COLO668 (cell line): Measurements from ENCODE around the gene UNC13C.

ENCODE experiments used
- DNase-seq: peaks from one replicate; lab custom pipeline; 2025; ENCODE audit not compliant: unreplicated experiment; lab: John Stamatoyannopoulos, UW

The UNC13C gene

DNA sequence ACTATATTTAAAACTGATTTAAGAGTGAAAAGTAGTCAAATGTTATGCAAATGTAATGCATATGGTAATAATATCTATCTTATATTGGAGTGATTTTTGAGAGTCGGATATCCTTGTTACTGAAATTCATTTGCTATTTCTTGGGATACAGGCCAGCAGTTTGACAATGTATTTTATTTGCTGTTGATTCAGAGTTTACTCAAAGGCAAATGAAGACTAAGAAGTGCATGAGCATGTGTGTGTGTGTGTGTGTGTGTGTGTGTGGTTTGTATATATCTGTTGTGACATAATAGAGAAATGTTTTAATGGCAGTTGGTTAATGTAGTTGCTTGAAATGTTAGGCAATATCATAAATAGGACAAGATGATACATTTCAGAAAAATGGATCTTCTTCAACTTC, 39.0 kb downstream of the UNC13C start:
- DNase-seq = no peak

DNA sequence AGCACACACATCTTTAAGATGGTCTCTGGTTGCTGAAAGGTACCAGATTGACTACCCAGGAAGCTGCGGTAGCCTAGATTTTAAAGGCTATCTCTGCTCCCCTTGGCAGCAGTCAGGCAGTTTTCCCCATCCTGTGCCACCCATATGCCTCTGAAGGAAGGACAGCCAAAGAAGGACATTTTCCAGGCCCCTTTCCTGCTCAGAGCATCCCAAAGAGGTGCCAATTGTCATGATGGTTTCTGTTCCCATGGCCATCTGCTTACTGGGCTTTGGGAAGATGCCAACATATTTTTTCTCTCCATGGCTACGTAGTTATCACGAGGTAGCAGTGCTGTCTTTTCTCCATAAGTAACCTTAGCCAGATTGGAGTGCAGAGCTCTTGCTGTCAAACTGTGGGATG, 39.7 kb downstream of the UNC13C start:
- no peak for DNase-seq

DNA sequence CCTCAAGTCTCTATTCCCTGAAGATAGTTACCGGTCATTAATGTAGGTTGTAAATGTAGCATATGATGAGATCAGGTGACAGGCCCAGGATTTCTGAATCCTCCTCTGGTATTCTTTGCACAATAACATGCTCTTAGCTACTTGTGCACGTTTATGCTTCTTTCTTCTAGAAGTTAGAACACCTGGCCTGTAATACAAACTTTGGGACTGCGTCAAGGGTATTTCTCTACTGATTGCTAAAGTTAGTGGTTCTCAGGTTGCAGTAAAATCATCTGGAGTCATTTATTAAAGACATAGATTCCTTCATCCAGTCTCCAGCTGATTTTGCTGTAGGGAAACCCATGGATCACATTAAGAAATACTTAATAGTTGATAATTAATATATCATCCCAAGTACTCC, 48.0 kb downstream of the UNC13C start:
- no peak for DNase-seq

DNA sequence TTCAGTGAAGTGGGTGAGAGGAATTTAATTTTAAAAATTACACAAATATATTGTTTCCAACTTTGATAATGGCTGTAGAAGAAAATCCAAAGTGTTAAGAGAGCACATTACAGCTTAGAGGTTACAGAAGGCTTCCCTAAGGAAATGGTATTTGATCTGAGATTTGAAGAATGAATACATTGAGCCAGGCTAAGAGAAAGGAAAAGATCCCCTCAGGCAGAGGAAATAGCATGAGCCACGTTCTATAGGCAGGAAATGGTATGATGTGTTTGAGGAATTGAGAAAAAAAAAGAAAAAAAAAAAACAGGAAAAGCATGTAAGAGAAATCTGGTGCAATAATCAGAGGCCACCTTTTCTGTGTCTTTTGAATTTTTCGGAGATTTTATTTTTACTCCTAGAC, 48.6 kb downstream of the UNC13C start:
- no peak for DNase-seq

DNA sequence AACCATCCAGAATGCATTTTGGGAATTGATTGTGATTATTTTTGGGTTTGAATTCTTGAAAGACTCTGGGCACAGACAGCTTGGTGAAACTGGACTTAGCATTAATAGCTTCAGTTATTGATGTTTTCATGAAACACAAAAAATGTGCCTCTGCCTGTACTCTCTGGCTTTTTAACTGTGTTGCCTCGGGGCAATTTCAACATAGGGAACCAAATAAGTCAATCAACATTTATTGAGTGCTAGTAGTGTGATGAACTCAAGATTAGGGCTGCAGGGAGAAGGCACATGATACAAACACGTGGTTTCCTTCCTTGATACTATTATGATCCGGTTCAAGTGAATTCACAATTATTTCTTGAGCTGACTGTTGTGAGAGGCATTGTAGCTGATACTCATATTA, 50.8 kb downstream of the UNC13C start:
- no peak for DNase-seq

DNA sequence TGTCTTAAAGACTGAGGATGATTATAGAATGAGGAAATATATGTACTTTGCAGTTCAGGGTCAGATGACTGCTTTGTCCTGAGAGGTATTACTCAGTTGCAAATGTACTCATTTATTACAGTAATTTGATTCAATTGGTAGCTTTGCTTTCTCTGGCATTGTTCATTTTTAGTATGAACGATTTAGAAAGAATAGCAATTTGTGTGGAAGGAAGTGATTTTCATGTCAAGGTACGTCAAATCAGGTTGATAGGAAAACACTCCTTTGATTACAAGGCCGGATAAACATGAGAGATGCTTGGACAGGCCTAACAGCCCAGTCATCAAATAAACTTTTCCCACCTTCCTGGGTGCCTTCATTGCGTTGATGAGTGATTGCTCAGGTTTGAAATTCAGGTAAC, 53.8 kb downstream of the UNC13C start:
- no peak for DNase-seq

DNA sequence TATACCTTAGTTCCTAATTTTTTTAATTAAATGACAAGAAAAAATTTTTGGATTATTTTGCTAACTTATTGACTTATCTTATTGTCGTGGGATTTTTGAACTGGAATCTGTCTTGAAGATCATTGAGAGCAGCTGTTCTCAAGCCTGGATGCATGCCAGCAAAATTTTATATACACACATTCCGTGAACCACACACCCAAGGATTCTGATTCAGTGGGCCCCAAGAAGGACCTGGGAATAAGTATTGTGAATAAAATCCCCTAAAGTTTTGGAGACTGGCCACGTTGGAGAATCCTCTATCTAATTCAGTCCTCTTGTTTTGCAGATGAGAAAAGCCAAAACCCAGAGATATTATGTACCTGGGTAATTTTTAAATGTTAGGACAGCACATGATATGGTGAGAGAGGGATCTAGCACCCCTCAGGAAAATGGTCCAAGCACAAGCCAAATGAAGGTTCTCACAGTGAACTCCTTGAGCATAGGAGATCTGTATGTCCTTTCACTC, 55.2 kb downstream of the UNC13C start:
- DNase-seq = no peak

DNA sequence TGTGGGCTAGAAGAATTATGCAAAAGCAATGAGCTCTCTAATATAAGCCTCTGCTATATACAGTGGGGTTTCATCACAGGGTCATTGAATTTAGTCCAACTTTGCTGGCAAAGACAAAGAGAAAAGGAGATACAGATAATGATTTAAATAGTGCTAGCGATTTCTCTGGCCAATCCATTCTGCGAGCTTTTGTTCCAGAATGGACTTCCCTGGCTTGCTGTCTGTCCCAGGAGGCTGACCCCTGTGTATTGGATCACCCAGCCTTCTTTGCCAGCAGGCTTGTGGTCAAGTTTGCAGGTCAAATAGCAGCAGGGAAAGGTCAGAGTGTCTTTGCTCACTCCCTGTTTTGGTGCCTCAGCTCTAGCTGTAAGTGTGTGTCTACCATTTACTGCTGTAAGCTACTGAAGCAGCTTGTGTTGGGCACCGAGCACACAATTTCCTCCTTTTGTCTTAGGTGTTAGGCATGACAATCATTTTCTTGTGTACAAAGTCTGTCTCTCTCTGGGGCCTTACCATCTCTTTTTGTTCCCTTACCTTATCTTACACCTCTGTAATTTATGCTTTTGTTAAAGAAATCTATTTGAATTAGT, 55.7 kb downstream of the UNC13C start:
- no peak for DNase-seq

DNA sequence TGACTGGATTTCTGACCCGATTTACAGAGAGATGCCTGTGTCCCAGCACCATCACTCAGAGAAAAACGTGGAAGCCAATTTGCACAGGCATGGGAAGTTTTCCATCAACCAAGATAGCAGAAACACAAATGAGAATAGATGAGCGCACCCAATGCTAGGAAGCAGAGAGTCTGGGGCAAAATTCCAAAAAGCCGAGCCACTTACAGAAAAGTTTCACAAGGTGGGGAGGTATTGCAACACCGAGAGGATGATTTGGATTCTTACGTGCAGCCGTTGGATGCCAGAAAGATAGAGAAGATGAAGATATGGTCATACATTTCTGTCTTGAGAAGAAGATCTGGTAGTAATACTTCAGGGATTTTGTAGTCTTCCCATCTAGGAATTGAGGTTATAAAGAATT, 57.4 kb downstream of the UNC13C start:
- no peak for DNase-seq

DNA sequence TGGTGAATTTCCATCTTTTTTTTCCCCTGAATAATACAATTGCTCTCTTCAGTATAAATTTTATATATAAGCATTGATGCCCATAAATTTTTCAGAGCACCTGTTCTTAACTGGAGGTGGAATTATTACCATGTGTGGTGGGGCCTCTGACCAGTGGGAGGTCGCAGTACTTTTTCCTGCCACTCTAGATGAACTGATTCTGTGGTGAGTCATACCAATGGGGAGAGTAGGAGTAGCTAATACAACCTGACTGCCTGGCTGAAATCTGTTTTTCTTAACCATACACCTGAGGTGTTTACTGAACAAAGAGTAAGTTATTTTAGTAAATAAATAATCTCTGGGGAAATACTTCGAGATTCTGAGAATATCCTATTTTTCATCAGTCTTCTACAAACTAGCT, 67.2 kb downstream of the UNC13C start:
- DNase-seq = no peak

DNA sequence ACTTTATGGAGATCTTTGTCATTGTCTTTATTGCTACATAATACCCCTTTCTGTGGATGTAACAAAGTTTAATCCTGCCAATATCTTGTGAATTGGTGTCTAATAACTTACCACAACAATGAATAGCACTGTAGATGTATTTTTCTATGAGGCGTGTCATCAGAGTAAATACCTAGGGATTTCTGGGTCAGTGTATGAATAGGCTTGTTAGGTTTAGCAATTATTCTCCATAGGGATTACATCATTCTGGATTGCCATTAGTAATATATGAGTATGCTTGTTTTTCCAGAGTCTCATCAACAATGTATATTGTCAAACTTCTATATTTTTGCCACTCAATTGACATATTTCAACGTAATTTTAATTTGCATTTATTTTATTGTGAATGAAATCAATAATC, 67.9 kb downstream of the UNC13C start:
- no peak for DNase-seq

DNA sequence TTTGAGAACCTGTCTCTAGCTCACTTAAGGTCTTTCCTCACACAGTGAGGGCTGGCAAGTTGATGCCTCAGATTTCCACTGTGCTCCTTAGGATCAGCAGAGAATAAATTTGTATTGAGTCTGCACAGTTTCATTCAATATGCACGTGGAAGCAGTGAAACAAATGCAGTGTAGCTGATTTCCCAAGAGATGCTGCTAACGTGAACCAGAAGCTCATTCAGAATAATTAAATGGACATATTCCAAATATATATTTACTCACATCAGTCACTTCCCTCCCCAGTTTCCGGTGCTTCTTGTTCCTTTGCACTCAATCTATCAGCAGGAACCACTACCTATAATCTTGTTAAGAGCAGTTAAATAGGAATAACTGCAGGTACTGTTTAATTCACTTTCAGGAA, 86.1 kb downstream of the UNC13C start:
- no peak for DNase-seq

DNA sequence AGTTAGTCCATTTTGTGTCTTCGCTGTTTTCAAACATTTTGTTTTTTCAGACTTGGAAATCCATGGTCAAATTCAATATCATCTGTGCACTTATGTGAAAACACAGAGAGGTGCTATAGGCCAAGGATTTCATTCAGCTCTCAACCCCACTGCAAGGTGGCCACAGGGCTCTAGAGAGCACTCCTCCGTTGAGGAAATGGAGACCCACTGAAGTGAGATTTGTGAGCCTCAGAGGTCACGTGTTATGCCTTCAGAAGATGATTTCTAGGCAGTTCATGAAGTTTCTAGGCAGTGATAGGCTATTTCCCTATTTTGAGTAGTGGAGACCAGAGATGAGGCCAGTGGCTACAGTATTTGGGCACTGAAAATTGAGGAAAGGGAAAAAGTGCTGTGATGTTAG, 88.2 kb downstream of the UNC13C start:
- DNase-seq = no peak

DNA sequence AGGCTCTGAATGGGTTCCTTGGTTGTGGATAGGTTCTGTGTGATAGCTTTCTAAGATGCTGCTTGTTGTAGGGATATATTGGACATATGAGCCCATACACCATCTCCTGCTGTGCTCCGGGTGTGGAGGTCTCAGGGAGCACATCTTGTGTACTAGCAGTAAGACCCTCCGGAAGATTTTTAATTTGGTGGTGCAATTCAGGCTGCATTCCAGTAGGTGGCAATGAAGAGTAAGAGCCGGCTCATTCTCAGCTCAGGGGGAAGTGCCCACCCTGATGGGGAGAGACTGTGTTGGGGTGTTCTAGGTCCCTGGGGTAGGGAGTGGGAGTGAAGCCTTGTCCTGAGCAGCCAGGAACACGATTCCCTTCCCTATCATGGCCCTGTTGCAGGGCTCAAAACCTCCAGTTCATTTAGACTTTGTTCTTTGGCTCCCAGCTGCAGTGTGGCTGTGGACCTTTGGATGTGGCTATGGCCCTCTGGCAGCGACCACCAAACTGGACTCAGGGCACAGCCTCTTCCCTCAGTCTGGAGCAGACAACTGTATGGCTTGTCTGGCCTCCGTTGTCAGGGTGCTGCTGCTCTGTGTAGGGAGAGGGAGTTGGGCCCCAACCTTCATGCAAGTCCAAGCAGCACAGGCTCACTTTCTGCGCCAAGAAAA, 104.7 kb downstream of the UNC13C start:
- DNase-seq = no peak

DNA sequence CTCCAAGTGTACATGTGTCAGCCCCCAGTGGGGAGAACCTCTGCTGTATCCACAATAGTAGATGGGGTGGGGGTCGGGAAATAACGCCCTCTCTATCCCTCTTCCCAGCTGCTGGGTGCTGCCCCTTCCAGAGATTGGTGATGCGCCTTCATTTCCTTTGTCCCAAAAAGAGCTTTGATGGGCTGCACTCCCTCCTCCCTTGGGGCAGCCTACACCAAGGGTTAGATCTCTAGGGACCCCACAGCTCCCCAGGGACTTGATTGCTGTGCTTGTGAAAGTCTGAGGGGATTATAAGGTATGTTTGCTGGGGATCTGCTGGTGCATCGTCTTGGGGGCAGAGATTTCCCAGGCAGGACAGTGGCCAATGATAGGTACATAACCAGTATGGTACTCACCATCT, 105.3 kb downstream of the UNC13C start:
- no peak for DNase-seq

DNA sequence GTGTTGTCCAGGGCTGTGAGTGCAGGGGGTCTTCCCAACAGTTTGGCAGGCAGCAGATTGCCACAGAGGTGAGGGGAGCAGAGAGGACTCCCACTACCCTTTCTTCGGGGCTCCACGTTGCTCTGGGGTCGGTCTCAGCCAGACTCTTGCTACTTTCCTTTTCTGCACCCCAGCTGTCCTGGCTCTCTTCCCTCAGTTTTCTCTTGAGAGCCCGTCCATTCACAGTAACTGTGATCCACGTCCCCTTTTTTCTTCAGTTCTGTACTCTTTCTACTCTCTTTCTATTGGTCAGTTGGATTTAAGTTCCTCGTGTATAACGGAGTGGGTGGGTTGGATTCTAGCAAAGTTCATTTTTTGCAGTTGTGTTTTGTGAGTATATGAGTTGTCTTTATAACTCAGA, 105.8 kb downstream of the UNC13C start:
- DNase-seq = no peak

DNA sequence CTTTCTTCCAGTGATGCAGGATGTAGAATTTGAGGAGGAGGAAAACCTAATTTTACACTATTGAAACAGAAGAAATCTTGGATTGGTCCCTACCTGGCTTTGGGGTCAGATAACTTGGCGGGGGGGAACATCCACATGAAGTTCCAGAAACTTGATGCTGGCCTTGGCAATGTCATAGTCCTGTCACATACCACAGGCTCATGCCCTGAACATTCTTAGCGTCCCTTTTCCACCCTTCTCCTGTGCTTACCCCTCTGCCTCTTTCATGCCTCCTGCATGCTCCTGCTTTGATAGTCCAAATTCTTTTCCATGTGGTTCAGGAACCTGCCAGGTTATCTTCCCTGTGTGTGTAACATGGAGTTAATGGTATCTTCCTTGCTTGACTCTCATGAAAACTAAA, 110.6 kb downstream of the UNC13C start:
- DNase-seq = no peak

DNA sequence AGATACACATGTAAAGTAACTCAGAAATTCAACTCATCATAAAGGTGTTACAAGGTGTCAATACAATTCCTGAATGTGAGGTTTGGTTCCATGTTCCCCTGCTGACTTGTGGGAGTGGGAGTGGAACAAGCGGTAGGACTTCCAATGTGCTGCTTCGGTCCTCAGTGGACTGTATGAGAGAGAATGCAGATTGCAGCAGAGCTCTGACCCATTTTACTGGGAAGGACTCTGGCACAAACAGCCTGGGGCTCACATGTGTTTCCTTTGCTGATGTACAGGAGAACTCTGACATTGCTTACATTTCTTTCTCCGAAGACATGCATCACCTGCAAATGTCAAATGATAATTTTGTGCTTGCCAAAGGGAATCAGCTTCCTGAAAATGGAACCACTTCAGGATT, 111.5 kb downstream of the UNC13C start:
- no peak for DNase-seq

DNA sequence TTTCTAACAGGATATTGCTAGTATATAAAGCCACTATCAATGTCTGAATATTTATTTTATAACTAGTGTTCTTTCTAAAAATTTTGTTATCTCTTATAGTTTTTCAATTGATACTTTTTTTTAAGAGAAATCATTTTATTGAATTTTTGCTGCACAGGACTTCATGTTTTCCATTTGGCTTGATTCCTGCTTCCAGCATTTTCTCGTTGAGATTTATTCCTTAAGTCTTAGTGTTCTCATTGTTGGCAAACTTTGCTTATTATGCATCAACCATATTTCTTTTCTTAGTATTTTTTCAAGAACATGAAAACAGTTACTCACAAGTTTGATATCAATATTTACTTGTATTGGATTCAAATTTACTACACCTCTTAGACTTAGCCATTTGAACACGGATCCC, 113.4 kb downstream of the UNC13C start:
- no peak for DNase-seq

DNA sequence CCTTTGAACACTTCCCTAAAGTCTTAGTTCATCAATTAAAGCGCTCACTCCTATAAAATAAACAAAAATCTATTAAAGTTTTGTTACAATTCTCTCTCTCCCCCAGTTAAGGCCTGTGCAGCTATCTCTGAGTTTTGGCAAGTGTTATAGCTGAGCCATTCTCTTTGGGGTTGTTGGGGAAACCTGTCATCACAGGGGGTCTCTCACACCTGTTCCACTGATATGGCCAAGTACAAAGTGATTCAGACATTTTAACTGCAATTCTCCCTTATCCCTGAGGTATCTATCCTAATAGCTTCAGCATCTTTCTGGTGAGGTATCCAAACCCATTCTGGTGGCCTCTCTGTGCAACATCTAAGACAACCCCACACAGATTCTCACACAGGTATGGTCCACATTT, 116.4 kb downstream of the UNC13C start:
- DNase-seq = no peak

DNA sequence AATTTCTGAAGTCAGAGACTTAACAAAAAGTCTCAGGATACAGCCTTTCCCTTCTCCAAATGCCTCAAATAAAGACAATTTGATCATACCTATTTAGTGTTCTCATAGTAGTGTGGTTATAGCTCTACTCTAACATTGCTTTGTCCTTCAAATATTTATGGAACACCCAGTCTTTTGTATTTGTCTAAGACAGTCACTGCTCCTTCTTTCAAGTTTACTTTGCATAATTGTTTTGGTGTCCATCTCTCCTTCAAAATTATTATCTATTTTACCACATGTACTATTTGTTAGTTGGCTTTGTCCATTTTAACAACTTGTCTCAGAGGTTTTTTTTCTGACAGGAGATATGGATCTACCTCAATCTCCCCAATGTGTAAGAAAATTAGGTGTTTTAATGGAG, 118.8 kb downstream of the UNC13C start:
- no peak for DNase-seq

DNA sequence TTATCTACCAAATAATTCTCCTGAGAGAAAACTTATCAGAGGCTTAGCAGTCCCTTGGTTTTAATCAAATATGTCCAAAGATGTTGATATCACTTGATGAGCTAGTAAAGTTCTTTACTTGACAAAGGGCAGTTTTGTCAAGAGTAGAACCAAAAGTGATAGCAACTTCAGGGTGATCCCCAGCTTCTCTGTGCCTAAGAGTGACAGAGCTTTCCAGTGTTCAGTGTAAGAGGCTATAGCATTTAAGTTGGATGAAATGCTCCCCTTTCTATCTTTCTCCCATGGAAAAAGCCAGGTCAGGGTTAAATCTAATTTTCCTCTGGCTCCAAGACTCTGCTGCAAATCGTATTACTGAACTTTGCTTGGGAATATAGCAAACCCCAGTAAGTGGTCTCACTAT, 120.8 kb downstream of the UNC13C start:
- no peak for DNase-seq

DNA sequence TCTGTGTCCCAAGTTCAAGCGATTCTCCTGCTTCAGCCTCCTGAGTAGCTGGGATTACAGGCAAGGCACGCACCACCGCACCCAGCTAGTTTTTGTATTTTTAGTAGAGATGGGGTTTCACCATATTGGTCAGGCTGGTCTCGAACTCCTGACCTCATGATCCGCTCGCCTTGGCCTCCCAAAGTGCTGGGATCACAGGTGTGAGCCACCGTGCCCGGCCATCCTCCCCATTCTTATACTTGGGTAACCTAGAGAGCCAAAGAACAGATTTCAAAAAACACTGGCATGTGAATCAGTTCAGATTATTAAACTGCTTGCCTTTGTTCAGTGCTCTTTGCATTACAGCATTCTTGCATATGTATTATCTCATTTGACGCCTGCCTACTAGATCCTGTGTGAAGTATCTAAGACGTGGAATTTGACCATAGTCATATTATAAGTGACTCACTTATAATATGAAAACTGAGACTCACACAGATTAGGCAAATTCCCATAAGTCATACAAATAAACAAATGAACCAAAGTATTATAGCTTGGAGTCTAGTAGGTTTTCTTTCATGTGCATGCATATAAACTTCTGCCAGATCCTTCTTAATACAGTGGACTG, 123.5 kb downstream of the UNC13C start:
- no peak for DNase-seq
